Tibial nerve (tissue), 4 donors: ENCODE data around the gene SHROOM2. TPM values are rescaled to one million over a fixed set of nuclear protein-coding genes. Genes with fewer than 3 reads are reported as not detected.

Source experiments
- DNase-seq, 2 donors: peaks; one replicate each; pipeline ENCODE4 v3.0.0-alpha.2; 2019; ENCODE audit warnings: low spot score in 2 of 2
- H3K27ac ChIP-seq, 4 donors: fragments of 200-600 bp; sonication (generic) in 3 of 4; one replicate each; pipeline ENCODE4 v1.5.1; 2017 to 2019; ENCODE audit warnings: mild to moderate bottlenecking in 1 of 4
- H3K27me3 ChIP-seq, 2 donors: fragments of 200-600 bp; sonication (generic) in 1 of 2; one replicate each; pipeline versions ENCODE4 v1.5.1 to v1.6.0; 2017 to 2019
- H3K36me3 ChIP-seq, 3 donors: fragments of 200-600 bp; sonication (generic); one replicate each; pipeline ENCODE4 v1.5.1; 2018 to 2019
- H3K4me1 ChIP-seq, 4 donors: fragments of 200-600 bp; sonication (generic) in 3 of 4; one replicate each; pipeline ENCODE4 v1.5.1; 2017 to 2019
- H3K4me3 ChIP-seq, 4 donors: fragments of 200-600 bp; sonication (generic) in 3 of 4; one replicate each; pipeline ENCODE4 v1.5.1; 2017 to 2019; ENCODE audit warnings: mild to moderate bottlenecking in 1 of 4, moderate library complexity in 1 of 4
- H3K9me3 ChIP-seq, 4 donors: fragments of 200-600 bp; sonication (generic) in 3 of 4; one replicate each; pipeline ENCODE4 v1.5.1; 2017 to 2019
- CTCF ChIP-seq, 5 experiments: fragments of 200-600 bp in 3 of 5; fragments of 450-650 bp in 2 of 5; sonication (generic) in 3 of 5; IDR thresholded peaks; one replicate each; pipeline ENCODE4 v1.5.1; 2016 to 2019; ENCODE audit warnings: antibody characterized with exemption in 5 of 5, mild to moderate bottlenecking in 3 of 5, moderate library complexity in 2 of 5
- EP300 ChIP-seq, 2 donors: sonication (generic); formaldehyde crosslinking; IDR thresholded peaks; one replicate each; pipeline ENCODE4 v1.6.1; 2017; ENCODE audit warnings: antibody characterized with exemption in 2 of 2, mild to moderate bottlenecking in 1 of 2
- POLR2A ChIP-seq, 2 donors: fragments of 450-650 bp; IDR thresholded peaks; one replicate each; pipeline ENCODE4 v1.6.1; 2017; ENCODE audit warnings: antibody characterized with exemption in 2 of 2, mild to moderate bottlenecking in 2 of 2, moderate library complexity in 2 of 2
- WGBS, 2 donors: methylation state at CpG; one replicate each; pipeline ENCODE4 v1.1.5; 2018; 5-methylcytosine and 5-hydroxymethylcytosine counted together
- total RNA-seq, 4 donors: library from RNA; depleted of rRNA; stranded (reverse); fragments of >200 nt; gene quantifications; one replicate each; pipeline ENCODE4 v1.1.0, GENCODE V29; 2016

The SHROOM2 gene
- total RNA-seq, 4 donors from 2014 or later: 2.7 to 5.0 (median 3.6) TPM

- H3K4me3 ChIP-seq: no peak overlapping the region
- no peak for DNase-seq
- no peaks in the 10 kb centered on the region for H3K4me1 ChIP-seq
- 80 to 85% methylated on average over 8 of the region's 8 CpGs for WGBS, 2 donors
- H3K27ac ChIP-seq: no peak overlapping the region
- no peaks in the 10 kb centered on the region for H3K36me3 ChIP-seq
- H3K27me3 ChIP-seq: no peaks in the 10 kb centered on the region
- H3K9me3 ChIP-seq: no peaks in the 10 kb centered on the region
- TF ChIP-seq POLR2A (IDR thresholded peaks at IDR 0.05) (no peak), CTCF (IDR thresholded peaks at IDR 0.05) (no peak), EP300 (IDR thresholded peaks at IDR 0.05) (no peak)
Measured at GRCh38 chrX:9847071-9847470, 60.8 kb downstream of the SHROOM2 start.

GRCh38 chrX:9848718-9849479 lies 62.7 kb downstream of the SHROOM2 start:
- TF ChIP-seq EP300 (IDR thresholded peaks at IDR 0.05): no peak
- no peak for TF ChIP-seq CTCF (IDR thresholded peaks at IDR 0.05)
- no peak for TF ChIP-seq POLR2A (IDR thresholded peaks at IDR 0.05)
- H3K4me1 ChIP-seq: no peaks in the 10 kb centered on the region

DNA sequence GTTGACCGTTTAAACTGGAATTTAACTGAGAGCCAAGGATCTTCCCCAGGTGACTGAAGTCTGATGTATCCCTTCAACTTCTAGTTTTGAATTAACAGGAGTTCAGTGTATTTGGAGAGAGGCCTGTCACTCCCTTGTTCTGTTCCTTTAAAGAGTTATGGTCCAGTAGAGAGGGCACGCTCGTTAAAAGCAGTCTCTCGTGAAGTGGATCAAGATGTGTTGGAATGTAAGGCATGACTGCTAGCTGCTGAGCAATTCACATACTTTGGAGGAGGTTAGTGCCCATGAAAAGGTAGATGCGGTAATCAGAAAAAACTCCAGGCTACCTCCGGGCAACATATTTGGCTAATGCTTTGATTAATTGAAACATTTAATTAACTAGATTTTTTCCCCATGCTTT lies 65.7 kb downstream of the SHROOM2 start:
- Histone ChIP-seq H3K9me3 (no peaks in the 10 kb centered on the region), H3K4me1 (no peaks in the 10 kb centered on the region), H3K4me3 (no peak overlapping the region), H3K27ac (no peak overlapping the region), H3K27me3 (no peaks in the 10 kb centered on the region), H3K36me3 (no peaks in the 10 kb centered on the region)
- DNase-seq: no peak
- TF ChIP-seq EP300 (IDR thresholded peaks at IDR 0.05): no peak
- no peak for TF ChIP-seq POLR2A (IDR thresholded peaks at IDR 0.05)
- TF ChIP-seq CTCF (IDR thresholded peaks at IDR 0.05): no peak
- 73 to 76% methylated on average over 6 of the region's 6 CpGs for WGBS, 2 donors

More at GRCh38 chrX:9848718-9849479, 62.7 kb downstream of the SHROOM2 start:
- no peak overlapping the region for H3K4me3 ChIP-seq
- 86 to 89% methylated on average over 13 to 17 of the region's 17 CpGs for WGBS, 2 donors
- no peaks in the 10 kb centered on the region for H3K36me3 ChIP-seq
- DNase-seq: no peak
- H3K27me3 ChIP-seq: no peaks in the 10 kb centered on the region
- no peaks in the 10 kb centered on the region for H3K9me3 ChIP-seq
- H3K27ac ChIP-seq: no peak overlapping the region

GRCh38 chrX:9853307-9853706 lies 67.1 kb downstream of the SHROOM2 start:
- Histone ChIP-seq H3K4me3 (no peak overlapping the region), H3K4me1 (no peaks in the 10 kb centered on the region), H3K27me3 (no peaks in the 10 kb centered on the region), H3K9me3 (no peaks in the 10 kb centered on the region), H3K27ac (no peak overlapping the region), H3K36me3 (no peaks in the 10 kb centered on the region)
- 77 to 97% methylated on average over 4 of the region's 4 CpGs for WGBS, 2 donors
- DNase-seq: no peak
- TF ChIP-seq CTCF (IDR thresholded peaks at IDR 0.05) (no peak), POLR2A (IDR thresholded peaks at IDR 0.05) (no peak), EP300 (IDR thresholded peaks at IDR 0.05) (no peak)

GRCh38 chrX:9855561-9856283 lies 69.5 kb downstream of the SHROOM2 start:
- H3K27me3 ChIP-seq: no peaks in the 10 kb centered on the region
- no peak for DNase-seq
- no peaks in the 10 kb centered on the region for H3K9me3 ChIP-seq
- H3K4me1 ChIP-seq: no peaks in the 10 kb centered on the region
- no peak overlapping the region for H3K27ac ChIP-seq
- H3K4me3 ChIP-seq: no peak overlapping the region
- TF ChIP-seq EP300 (IDR thresholded peaks at IDR 0.05) (no peak), POLR2A (IDR thresholded peaks at IDR 0.05) (no peak), CTCF (IDR thresholded peaks at IDR 0.05) (no peak)
- WGBS, 2 donors: 59 to 73% methylated on average over 11 to 14 of the region's 14 CpGs
- H3K36me3 ChIP-seq: no peaks in the 10 kb centered on the region
